ENCODE measurements around the gene KDM4F.

- TF ChIP-seq CSDC2 (CRISPR knock-in tag; IDR thresholded peaks at IDR 0.05) (no peak), CSRNP3 (CRISPR knock-in tag; IDR thresholded peaks at IDR 0.05) (no peak), ZNF70 (CRISPR knock-in tag; IDR thresholded peaks at IDR 0.05) (no peak), ARNTL (CRISPR knock-in tag; IDR thresholded peaks at IDR 0.05; ENCODE audit: borderline replicate concordance, low read depth) (no peak), POU6F1 (CRISPR knock-in tag; IDR thresholded peaks at IDR 0.05; ENCODE audit: borderline replicate concordance, low read depth) (no peak), PPARA (CRISPR knock-in tag; IDR thresholded peaks at IDR 0.05; ENCODE audit: borderline replicate concordance) (no peak), PATZ1 (CRISPR knock-in tag; IDR thresholded peaks at IDR 0.05; ENCODE audit: borderline replicate concordance) (no peak), SNAI2 (CRISPR knock-in tag; IDR thresholded peaks at IDR 0.05) (no peak), ZFP3 (CRISPR knock-in tag; IDR thresholded peaks at IDR 0.05) (no peak), ISL1 (CRISPR knock-in tag; IDR thresholded peaks at IDR 0.05) (no peak), ZFP30 (CRISPR knock-in tag; IDR thresholded peaks at IDR 0.05) (no peak), CREB5 (CRISPR knock-in tag; IDR thresholded peaks at IDR 0.05; ENCODE audit: low read depth) (no peak)
Observed at GRCh38 chr11:95014184-95014821, 34.9 kb upstream of the KDM4F start.
